Naive B cell (primary cell): ENCODE data around the gene LAMC1. TPM values are rescaled to one million over a fixed set of nuclear protein-coding genes. Genes with fewer than 3 reads are reported as not detected.

Experiments used
- ATAC-seq, 2 donors: fragments of 150-1000 bp; cut with Tn5 transposase; 2 replicates each; pipeline ENCODE4 v1.10.0; 2021; ENCODE audit warnings: low read depth in 2 of 2, mild to moderate bottlenecking in 2 of 2, moderate library complexity in 2 of 2
- DNase-seq: peaks from one replicate; pipeline ENCODE4 v3.0.0; 2022
- H3K27ac Mint-ChIP-seq, 6 donors: one replicate each; pipeline ENCODE4 v1.8.0; 2020 to 2022; ENCODE audit warnings: mild to moderate bottlenecking in 6 of 6, mixed read lengths in 6 of 6, moderate library complexity in 5 of 6, inconsistent platforms in 2 of 6
- H3K27me3 Mint-ChIP-seq, 3 donors: one replicate each; pipeline ENCODE4 v1.8.0; 2021 to 2022; ENCODE audit warnings: mixed read lengths in 3 of 3, mild to moderate bottlenecking in 1 of 3
- H3K36me3 Mint-ChIP-seq, 2 donors: one replicate each; pipeline ENCODE4 v1.8.0; 2020 to 2022; ENCODE audit warnings: mixed read lengths in 2 of 2, inconsistent platforms in 1 of 2, mild to moderate bottlenecking in 1 of 2
- H3K4me1 Mint-ChIP-seq, 3 donors: one replicate each; pipeline ENCODE4 v1.8.0; 2020 to 2022; ENCODE audit warnings: mixed read lengths in 3 of 3, inconsistent platforms in 1 of 3, mild to moderate bottlenecking in 1 of 3, moderate library complexity in 1 of 3
- H3K4me3 Mint-ChIP-seq, 8 donors: one replicate each; pipeline ENCODE4 v1.8.0; 2020 to 2022; ENCODE audit warnings: mild to moderate bottlenecking in 8 of 8, mixed read lengths in 8 of 8, moderate library complexity in 8 of 8, inconsistent platforms in 2 of 8
- H3K9me3 Mint-ChIP-seq, 7 donors: one replicate each; pipeline ENCODE4 v1.8.0; 2020 to 2022; ENCODE audit warnings: mixed read lengths in 7 of 7, mild to moderate bottlenecking in 5 of 7, inconsistent platforms in 2 of 7, moderate library complexity in 1 of 7
- polyA plus RNA-seq, 6 donors: library from polyadenylated mRNA; unstranded; fragments of 300-500 nt; fragmentation: Illumina TruSeq; gene quantifications; one replicate each; pipeline ENCODE4 v1.2.3, GENCODE V29; 2021; ENCODE audit warnings: low read depth in 6 of 6

Gene LAMC1
- polyA plus RNA-seq, 6 donors from 2014 or later: 5.9 to 17.6 (median 13.5) TPM

- Mint-ChIP-seq H3K27ac (no peak overlapping the region), H3K36me3 (peaks cover 0 to 7% of the 10 kb centered on the region in 2 donors), H3K9me3 (no peaks in the 10 kb centered on the region), H3K27me3 (peaks cover 31 to 37% (median 33%) of the 10 kb centered on the region in 3 donors), H3K4me3 (no peak overlapping the region), H3K4me1 (peaks cover 0 to 6% (median 3%) of the 10 kb centered on the region in 3 donors)
- no peak for DNase-seq
- ATAC-seq: no peak
These were observed 171.9 kb downstream of the LAMC1 start for GRCh38 chr1:183195142-183195574.

Other genes starting within 250 kb of the LAMC1 start
- 1 to 10 TPM; 1.5 to 5.7 (median 3.6) TPM for gene NPL, start 233.6 kb upstream of the LAMC1 start, polyA plus RNA-seq
- 100 to 1,000 TPM in 3 of 6 donors, 10 to 100 TPM in 3; 84.6 to 109 (median 98.8) TPM for gene DHX9, start 184.1 kb upstream of the LAMC1 start, polyA plus RNA-seq
- gene SHCBP1L, start 70.3 kb upstream of the LAMC1 start, polyA plus RNA-seq: not detected
- gene LAMC2, start 162.8 kb downstream of the LAMC1 start, polyA plus RNA-seq: not detected